ENCODE results near the gene IGF1R. TPM values are rescaled to one million over a fixed set of nuclear protein-coding genes. Genes with fewer than 3 reads are reported as not detected.
"Not testable (repeated sequence)": the region's sequence is repeated elsewhere in the genome, so short reads cannot be mapped to it uniquely, and the experiment has no call there.

Gene IGF1R
- total and polyA plus RNA-seq, 8 donors: 8.1 to 50.3 (median 36.0) TPM

- Histone ChIP-seq H3K9me3 (no peaks in the 10 kb centered on the region), H3K36me3 (no peaks in the 10 kb centered on the region), H3K27ac (no peak overlapping the region), H3K27me3 (peaks cover 0 to 15% (median 0%) of the 10 kb centered on the region in 4 donors), H3K4me1 (peaks cover 0 to 6% (median 6%) of the 10 kb centered on the region in 3 donors), H3K4me3 (no peak overlapping the region)
- DNase-seq (no peak), FAIRE-seq (no peak), ATAC-seq (no peak)
- WGBS, 2 donors: 81 to 90% methylated on average over 5 of the region's 5 CpGs
- TF ChIP-seq CTCF (IDR thresholded peaks at IDR 0.05): no peak
- intact Hi-C loops (cut with DNase I): no loop called here
Measured at GRCh38 chr15:98617328-98617980, 30.9 kb upstream of the IGF1R start.

GRCh38 chr15:98618576-98618975 lies 29.8 kb upstream of the IGF1R start:
- H3K36me3 ChIP-seq; DNase-seq; FAIRE-seq; H3K4me3 ChIP-seq; ATAC-seq; H3K27ac ChIP-seq; H3K9me3 ChIP-seq; intact Hi-C loops (cut with DNase I); H3K4me1 ChIP-seq: not testable (repeated sequence)
- peaks cover 0 to 15% (median 0%) of the 10 kb centered on the region in 4 donors for H3K27me3 ChIP-seq
- 88 to 90% methylated on average over 13 of the region's 13 CpGs for WGBS, 2 donors

- Histone ChIP-seq H3K9me3 (no peaks in the 10 kb centered on the region), H3K27ac (peak overlapping the region in 3 of 4 donors; percentile 51 to 65 (median 56)), H3K27me3 (peaks cover 0 to 15% (median 0%) of the 10 kb centered on the region in 4 donors), H3K36me3 (no peaks in the 10 kb centered on the region), H3K4me3 (no peak overlapping the region), H3K4me1 (peaks cover 0 to 6% (median 6%) of the 10 kb centered on the region in 3 donors)
- intact Hi-C loops (cut with DNase I): no loop called here
- TF ChIP-seq CTCF (IDR thresholded peaks at IDR 0.05): no peak
- peak; percentile 85 to 89 (median 87) for ATAC-seq
- no peak for FAIRE-seq
- peak in 1 of 6 donors; percentile 41 for DNase-seq
- 23 to 30% methylated on average over 8 of the region's 8 CpGs for WGBS, 2 donors
Measured at GRCh38 chr15:98620020-98620419, 28.3 kb upstream of the IGF1R start.

- Histone ChIP-seq H3K27me3 (peaks cover 0 to 15% (median 0%) of the 10 kb centered on the region in 4 donors), H3K36me3 (no peaks in the 10 kb centered on the region), H3K4me3 (no peak overlapping the region), H3K27ac (peak overlapping the region in 1 of 4 donors; percentile 65), H3K4me1 (peaks cover 0 to 6% (median 3%) of the 10 kb centered on the region in 3 donors), H3K9me3 (no peaks in the 10 kb centered on the region)
- ATAC-seq (no peak), DNase-seq (no peak), FAIRE-seq (no peak)
- intact Hi-C loops (cut with DNase I): no loop called here
- 60 to 70% methylated on average over 2 of the region's 2 CpGs for WGBS, 2 donors
- TF ChIP-seq CTCF (IDR thresholded peaks at IDR 0.05): no peak
Measured at GRCh38 chr15:98621021-98621420, 27.3 kb upstream of the IGF1R start.

- H3K27me3 ChIP-seq: peaks cover 0 to 10% (median 0%) of the 10 kb centered on the region in 4 donors
Measured at GRCh38 chr15:98625614-98626013, 22.7 kb upstream of the IGF1R start.

More at GRCh38 chr15:98625614-98626013, 22.7 kb upstream of the IGF1R start:
- ATAC-seq: no peak
- no peak for FAIRE-seq
- Histone ChIP-seq H3K9me3 (no peaks in the 10 kb centered on the region), H3K4me1 (no peaks in the 10 kb centered on the region), H3K27ac (no peak overlapping the region), H3K36me3 (no peaks in the 10 kb centered on the region), H3K4me3 (no peak overlapping the region)
- TF ChIP-seq CTCF (IDR thresholded peaks at IDR 0.05): no peak
- no peak for DNase-seq
- intact Hi-C loops (cut with DNase I): no loop called here
- 93 to 97% methylated on average over 22 of the region's 22 CpGs for WGBS, 2 donors

Measured in pancreas (tissue), 10 donors.